ENCODE results near the gene OXCT2.

OXCT2 gene

DNA sequence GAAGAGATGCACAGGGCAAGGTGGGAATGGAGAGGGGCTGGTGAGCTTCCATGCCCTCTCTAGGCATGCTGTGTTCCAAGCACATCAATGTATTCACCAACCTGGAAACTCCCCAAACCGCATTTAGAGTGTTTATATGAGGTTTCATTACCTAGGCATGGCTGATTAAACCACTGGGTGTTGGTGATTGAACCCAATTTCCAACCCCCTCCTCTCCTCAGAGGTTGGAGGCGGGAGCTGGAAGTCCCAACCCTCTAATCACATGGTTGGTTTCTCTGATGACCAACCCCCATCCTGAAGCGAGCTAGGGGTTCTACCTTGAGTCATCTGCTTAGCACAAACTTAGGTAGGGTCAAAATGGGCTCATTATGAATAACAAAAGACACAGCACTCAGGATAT is 35.4 kb downstream of the OXCT2 start:
- H4K20me1 ChIP-seq, result no peaks in the 10 kb centered on the region
- no peak overlapping the region for H3K9ac ChIP-seq
- peaks cover 28% of the 10 kb centered on the region for H3K4me1 ChIP-seq
- 0 out of 2 replicates have a peak, but pooled peaks cover 2% of the 10 kb centered on the region for H3K36me3 ChIP-seq
- H3K9me3 ChIP-seq, result no peaks in the 10 kb centered on the region
- no peak overlapping the region for H3K4me2 ChIP-seq
- TF ChIP-seq Cebpa-rat (IDR thresholded peaks at IDR 0.05), result no peak
- no peaks in the 10 kb centered on the region for H3K27me3 ChIP-seq
- H3K4me3 ChIP-seq, result no peak overlapping the region
- no peak overlapping the region for H3K27ac ChIP-seq

DNA sequence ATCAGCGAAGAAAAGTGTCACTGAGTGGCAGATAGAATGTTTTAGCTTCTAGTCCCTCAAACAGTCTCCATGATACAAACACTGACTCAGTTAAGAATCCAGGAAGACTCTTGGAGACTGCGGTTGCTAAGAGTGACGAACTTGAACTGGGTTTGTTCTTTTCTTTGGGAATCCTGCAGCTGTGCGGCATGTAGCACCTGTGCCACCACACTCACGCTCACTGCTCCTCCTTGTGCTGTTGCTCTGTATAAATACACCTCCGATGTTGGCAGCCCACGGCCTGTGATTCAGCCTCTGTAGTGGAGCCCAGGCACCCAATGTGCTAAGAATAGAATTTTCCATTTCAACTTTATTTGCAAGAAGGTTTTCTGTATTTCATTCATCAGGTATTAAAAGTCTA is 38.0 kb downstream of the OXCT2 start:
- no peak overlapping the region for H3K9ac ChIP-seq
- no peaks in the 10 kb centered on the region for H3K36me3 ChIP-seq
- no peak overlapping the region for H3K27ac ChIP-seq
- no peak for TF ChIP-seq Cebpa-rat (IDR thresholded peaks at IDR 0.05)
- H4K20me1 ChIP-seq, result no peaks in the 10 kb centered on the region
- H3K27me3 ChIP-seq, result peaks cover 3% of the 10 kb centered on the region
- peaks cover 6% of the 10 kb centered on the region for H3K4me1 ChIP-seq
- no peak overlapping the region for H3K4me3 ChIP-seq
- H3K4me2 ChIP-seq, result no peak overlapping the region
- no peaks in the 10 kb centered on the region for H3K9me3 ChIP-seq

DNA sequence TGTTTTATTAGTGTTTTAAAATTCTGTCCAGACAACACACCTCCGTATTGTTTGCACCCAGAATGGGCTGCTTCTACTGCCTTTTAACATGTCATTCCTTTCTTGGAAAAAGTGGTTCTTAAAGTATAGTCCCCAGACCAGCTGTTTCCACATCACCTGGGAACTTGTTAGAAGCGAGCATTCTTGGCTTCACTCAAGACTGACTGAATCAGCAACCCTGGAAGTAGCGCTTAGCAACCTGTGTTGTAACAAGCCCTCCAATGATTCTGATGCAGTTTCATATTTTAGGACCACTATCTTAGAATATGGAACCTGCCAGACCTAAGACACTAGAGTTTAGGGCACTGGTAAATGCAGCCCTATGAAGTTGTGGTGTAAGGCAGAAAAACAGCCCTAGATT is 38.4 kb downstream of the OXCT2 start:
- H3K9ac ChIP-seq, result no peak overlapping the region
- peaks cover 4% of the 10 kb centered on the region for H3K4me1 ChIP-seq
- H4K20me1 ChIP-seq, result no peaks in the 10 kb centered on the region
- no peak for TF ChIP-seq Cebpa-rat (IDR thresholded peaks at IDR 0.05)
- H3K36me3 ChIP-seq, result no peaks in the 10 kb centered on the region
- no peak overlapping the region for H3K27ac ChIP-seq
- H3K4me3 ChIP-seq, result no peak overlapping the region
- H3K27me3 ChIP-seq, result peaks cover 7% of the 10 kb centered on the region
- H3K9me3 ChIP-seq, result no peaks in the 10 kb centered on the region
- no peak overlapping the region for H3K4me2 ChIP-seq

- no peaks in the 10 kb centered on the region for H4K20me1 ChIP-seq
- peaks cover 10% of the 10 kb centered on the region for H3K4me1 ChIP-seq
- no peaks in the 10 kb centered on the region for H3K36me3 ChIP-seq
- H3K9me3 ChIP-seq, result no peaks in the 10 kb centered on the region; the same call in 1 of the 2 replicates
- H3K9ac ChIP-seq, result no peak overlapping the region
- peaks cover 13% of the 10 kb centered on the region for H3K27me3 ChIP-seq
- no peak overlapping the region for H3K4me2 ChIP-seq
- H3K4me3 ChIP-seq, result no peak overlapping the region
- no peak for TF ChIP-seq Cebpa-rat (IDR thresholded peaks at IDR 0.05)
- no peak overlapping the region for H3K27ac ChIP-seq
Measured at GRCh38 chr1:39729842-39730241, 41.3 kb downstream of the OXCT2 start.

- Histone ChIP-seq H4K20me1 (no peaks in the 10 kb centered on the region), H3K4me3 (no peak overlapping the region), H3K36me3 (no peaks in the 10 kb centered on the region), H3K9ac (no peak overlapping the region), H3K27me3 (peaks cover 13% of the 10 kb centered on the region), H3K4me2 (no peak overlapping the region), H3K9me3 (no peaks in the 10 kb centered on the region; the same call in 1 of the 2 replicates), H3K27ac (no peak overlapping the region), H3K4me1 (peaks cover 10% of the 10 kb centered on the region)
- TF ChIP-seq Cebpa-rat (IDR thresholded peaks at IDR 0.05), result no peak
Measured at GRCh38 chr1:39729030-39729429, 42.1 kb downstream of the OXCT2 start.

DNA sequence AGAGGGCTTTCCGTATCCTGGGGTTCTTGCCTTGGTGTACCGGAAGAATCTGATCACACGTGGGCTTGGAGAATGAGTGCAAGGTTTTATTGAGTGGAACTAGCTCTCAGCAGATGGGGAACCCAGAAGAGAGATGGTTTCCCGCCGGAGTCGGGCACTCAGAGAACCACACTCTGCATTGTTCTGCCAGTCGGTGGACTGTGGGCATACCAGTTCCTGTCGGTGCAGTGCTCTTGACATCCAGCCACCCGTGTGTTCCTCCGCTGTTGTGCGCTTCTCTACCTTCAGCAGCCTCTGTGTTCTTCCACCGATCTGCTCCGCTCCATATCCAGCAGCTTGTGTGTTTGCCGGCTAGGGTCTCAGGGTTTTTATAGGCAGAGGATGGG is 43.2 kb downstream of the OXCT2 start:
- Histone ChIP-seq H4K20me1 (no peaks in the 10 kb centered on the region), H3K4me2 (peak overlapping the region; percentile 54), H3K4me1 (peaks cover 10% of the 10 kb centered on the region), H3K4me3 (no peak overlapping the region), H3K9ac (no peak overlapping the region), H3K9me3 (no peaks in the 10 kb centered on the region; the same call in 1 of the 2 replicates), H3K36me3 (no peaks in the 10 kb centered on the region), H3K27ac (no peak overlapping the region), H3K27me3 (peaks cover 13% of the 10 kb centered on the region)
- no peak for TF ChIP-seq Cebpa-rat (IDR thresholded peaks at IDR 0.05)

GRCh38 chr1:39727221-39727931 is 43.8 kb downstream of the OXCT2 start:
- peaks cover 13% of the 10 kb centered on the region for H3K27me3 ChIP-seq
- no peak for TF ChIP-seq Cebpa-rat (IDR thresholded peaks at IDR 0.05)
- no peak overlapping the region for H3K9ac ChIP-seq
- no peaks in the 10 kb centered on the region; the same call in 1 of the 2 replicates for H3K9me3 ChIP-seq
- H3K4me2 ChIP-seq, result peak overlapping the region; percentile 54
- H3K4me3 ChIP-seq, result no peak overlapping the region
- H3K27ac ChIP-seq, result no peak overlapping the region
- H4K20me1 ChIP-seq, result no peaks in the 10 kb centered on the region
- no peaks in the 10 kb centered on the region for H3K36me3 ChIP-seq
- H3K4me1 ChIP-seq, result peaks cover 10% of the 10 kb centered on the region

GRCh38 chr1:39726600-39726999 is 44.5 kb downstream of the OXCT2 start:
- H3K27me3 ChIP-seq, result peaks cover 13% of the 10 kb centered on the region
- no peaks in the 10 kb centered on the region for H4K20me1 ChIP-seq
- no peak overlapping the region for H3K4me3 ChIP-seq
- H3K27ac ChIP-seq, result no peak overlapping the region
- no peak overlapping the region for H3K9ac ChIP-seq
- no peak overlapping the region for H3K4me2 ChIP-seq
- no peaks in the 10 kb centered on the region for H3K36me3 ChIP-seq
- TF ChIP-seq Cebpa-rat (IDR thresholded peaks at IDR 0.05), result no peak
- H3K9me3 ChIP-seq, result no peaks in the 10 kb centered on the region; the same call in 1 of the 2 replicates
- H3K4me1 ChIP-seq, result peaks cover 10% of the 10 kb centered on the region

GRCh38 chr1:39722495-39722894 is 48.7 kb downstream of the OXCT2 start:
- no peak for TF ChIP-seq Cebpa-rat (IDR thresholded peaks at IDR 0.05)
- no peaks in the 10 kb centered on the region; the same call in 1 of the 2 replicates for H3K9me3 ChIP-seq

DNA sequence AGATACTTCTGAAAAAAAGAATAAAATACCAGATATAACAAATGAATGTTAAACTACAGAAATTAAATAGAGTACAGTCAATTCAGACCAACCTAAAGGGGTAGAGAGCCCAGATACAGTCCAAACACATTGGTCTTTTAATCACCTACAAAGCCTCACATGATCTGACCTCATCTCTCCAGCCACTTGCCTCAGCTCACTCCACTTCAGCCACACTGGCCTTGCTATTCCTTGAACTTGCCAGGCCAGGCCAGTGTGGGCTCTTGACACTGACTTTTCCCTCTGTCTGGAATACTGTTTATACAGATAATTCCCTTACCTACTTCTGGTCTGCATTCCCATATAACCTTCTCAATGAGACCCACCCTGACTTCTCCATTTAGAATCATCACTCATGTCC is 49.5 kb downstream of the OXCT2 start:
- Histone ChIP-seq H3K9ac (no peak overlapping the region), H3K36me3 (no peaks in the 10 kb centered on the region), H4K20me1 (no peaks in the 10 kb centered on the region), H3K4me3 (no peak overlapping the region), H3K4me2 (no peak overlapping the region), H3K9me3 (no peaks in the 10 kb centered on the region), H3K4me1 (no peaks in the 10 kb centered on the region; the same call in 1 of the 2 replicates), H3K27ac (no peak overlapping the region), H3K27me3 (no peaks in the 10 kb centered on the region)
- TF ChIP-seq Cebpa-rat (IDR thresholded peaks at IDR 0.05), result no peak

More at GRCh38 chr1:39722495-39722894, 48.7 kb downstream of the OXCT2 start:
- Histone ChIP-seq H3K27me3 (peaks cover 4% of the 10 kb centered on the region), H3K9ac (no peak overlapping the region), H3K4me1 (peaks cover 5% of the 10 kb centered on the region), H3K27ac (no peak overlapping the region), H3K36me3 (no peaks in the 10 kb centered on the region), H3K4me3 (no peak overlapping the region), H3K4me2 (no peak overlapping the region), H4K20me1 (no peaks in the 10 kb centered on the region)
